CD4-positive, alpha-beta T cell treated with Interleukin-17A for 1 hour (primary cell): ENCODE results near the gene SLC12A9.
"Not testable (repeated sequence)": the region's sequence is repeated elsewhere in the genome, so short reads cannot be mapped to it uniquely, and the experiment has no call there.

Source experiments
- DNase-seq: peaks from one replicate; pipeline ENCODE4 v3.0.0-alpha.2; 2020

SLC12A9 gene, protein sequence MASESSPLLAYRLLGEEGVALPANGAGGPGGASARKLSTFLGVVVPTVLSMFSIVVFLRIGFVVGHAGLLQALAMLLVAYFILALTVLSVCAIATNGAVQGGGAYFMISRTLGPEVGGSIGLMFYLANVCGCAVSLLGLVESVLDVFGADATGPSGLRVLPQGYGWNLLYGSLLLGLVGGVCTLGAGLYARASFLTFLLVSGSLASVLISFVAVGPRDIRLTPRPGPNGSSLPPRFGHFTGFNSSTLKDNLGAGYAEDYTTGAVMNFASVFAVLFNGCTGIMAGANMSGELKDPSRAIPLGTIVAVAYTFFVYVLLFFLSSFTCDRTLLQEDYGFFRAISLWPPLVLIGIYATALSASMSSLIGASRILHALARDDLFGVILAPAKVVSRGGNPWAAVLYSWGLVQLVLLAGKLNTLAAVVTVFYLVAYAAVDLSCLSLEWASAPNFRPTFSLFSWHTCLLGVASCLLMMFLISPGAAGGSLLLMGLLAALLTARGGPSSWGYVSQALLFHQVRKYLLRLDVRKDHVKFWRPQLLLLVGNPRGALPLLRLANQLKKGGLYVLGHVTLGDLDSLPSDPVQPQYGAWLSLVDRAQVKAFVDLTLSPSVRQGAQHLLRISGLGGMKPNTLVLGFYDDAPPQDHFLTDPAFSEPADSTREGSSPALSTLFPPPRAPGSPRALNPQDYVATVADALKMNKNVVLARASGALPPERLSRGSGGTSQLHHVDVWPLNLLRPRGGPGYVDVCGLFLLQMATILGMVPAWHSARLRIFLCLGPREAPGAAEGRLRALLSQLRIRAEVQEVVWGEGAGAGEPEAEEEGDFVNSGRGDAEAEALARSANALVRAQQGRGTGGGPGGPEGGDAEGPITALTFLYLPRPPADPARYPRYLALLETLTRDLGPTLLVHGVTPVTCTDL

DNA sequence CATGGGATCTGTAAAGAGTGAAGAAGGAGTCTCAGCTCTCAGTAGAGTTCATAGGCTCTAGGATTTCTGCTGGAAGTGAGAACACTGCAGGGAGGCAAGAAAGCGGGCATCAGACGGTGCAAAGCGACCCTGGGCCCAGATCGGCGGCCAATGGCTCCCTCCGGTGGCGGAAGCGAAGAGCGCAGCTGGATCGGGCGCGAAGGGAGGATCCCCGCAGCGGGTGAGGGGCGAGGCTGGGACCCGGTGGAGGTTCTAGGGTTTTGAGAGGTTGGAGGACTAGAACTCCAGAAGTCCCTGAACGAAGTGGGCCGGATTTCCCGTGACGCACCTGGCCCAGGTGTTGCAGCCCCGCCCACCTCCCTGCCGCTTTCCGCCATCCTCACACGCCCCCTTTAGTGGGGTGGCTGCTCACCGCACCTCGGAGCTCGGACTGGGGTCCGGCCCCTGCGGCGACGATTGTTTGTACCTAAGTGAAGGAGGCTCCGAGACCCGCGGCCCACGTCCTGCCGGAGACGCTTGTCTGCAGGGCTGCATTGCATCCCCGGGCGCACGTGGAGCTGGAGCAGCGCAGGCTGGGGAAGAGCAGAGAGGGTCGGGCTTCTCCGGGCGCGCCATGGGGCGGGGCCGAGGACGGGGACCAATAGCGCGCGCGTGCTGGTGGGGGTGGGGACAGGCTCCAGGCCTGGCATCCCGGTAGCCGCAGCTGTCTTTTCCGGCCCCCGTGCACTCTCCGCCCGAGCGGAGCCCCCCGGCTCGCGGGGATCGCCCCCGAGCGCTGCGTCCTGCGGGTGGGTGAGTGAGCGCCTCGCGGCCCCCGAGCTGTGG, at the start of gene SLC12A9:
SLC12A9 (plus strand) TSS at position 666 of the 825 bp plus-strand sequence. CDS start 1,485 bp downstream, outside the sequence.
- DNase-seq, result peak; percentile 87

DNA sequence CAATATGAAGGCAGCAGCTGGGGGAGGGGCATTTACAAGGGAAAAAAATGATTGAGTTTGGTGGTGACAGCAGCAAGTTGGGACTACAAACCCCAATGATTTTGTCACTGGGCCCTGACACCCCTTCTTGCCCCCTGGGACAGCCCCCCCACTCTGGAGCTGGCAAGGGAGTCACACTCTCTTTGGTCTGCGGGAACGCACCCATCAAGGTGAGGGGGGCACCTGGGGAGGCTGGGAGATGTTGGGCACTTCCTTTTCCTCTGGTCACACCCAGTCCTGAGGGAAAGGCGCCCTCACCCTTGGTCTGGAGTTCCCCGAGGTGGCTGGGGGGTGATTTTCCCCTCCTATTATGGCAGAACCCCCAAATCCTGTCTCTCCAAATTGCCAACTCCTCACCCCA, 49.6 kb upstream of the SLC12A9 start:
- DNase-seq, result no peak

DNA sequence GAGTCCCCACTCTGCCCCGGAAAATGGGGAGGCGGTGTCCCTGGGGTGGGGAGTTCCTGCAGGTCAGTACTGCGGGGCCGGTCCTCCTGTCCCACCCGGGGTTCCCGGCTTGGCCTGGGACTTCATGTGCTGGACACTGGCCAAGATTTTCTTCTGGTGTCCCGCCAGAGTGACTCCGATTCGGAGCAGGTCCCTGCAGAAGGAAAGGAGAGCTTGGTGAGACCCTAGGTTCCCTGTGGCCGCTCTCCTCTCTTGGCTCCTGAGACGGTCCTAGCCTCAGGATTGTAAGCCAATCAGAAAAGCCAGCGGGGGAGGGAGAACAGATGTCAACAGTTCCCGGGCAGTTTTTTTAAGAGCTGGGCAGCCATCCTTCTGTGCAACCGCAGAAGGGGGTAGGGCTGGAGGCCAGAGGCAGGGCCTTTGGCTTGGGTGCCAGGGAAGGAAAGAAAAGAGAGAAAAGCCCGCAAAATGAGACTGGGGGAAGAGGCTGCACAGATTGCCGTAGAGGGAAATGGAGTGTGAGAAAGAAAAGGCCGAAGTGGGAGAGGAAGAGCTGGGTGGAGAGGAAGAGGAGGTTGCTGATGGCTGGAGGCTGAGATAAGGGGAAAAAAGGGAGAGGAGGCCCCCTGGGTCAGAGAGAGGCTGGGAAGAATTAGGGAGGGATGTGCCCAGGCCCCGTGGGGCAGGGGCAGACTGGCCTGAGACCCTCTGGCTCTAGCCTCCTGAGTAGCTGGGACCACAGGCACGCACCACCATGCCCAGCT, 48.9 kb upstream of the SLC12A9 start:
- peak; percentile 59 for DNase-seq

DNA sequence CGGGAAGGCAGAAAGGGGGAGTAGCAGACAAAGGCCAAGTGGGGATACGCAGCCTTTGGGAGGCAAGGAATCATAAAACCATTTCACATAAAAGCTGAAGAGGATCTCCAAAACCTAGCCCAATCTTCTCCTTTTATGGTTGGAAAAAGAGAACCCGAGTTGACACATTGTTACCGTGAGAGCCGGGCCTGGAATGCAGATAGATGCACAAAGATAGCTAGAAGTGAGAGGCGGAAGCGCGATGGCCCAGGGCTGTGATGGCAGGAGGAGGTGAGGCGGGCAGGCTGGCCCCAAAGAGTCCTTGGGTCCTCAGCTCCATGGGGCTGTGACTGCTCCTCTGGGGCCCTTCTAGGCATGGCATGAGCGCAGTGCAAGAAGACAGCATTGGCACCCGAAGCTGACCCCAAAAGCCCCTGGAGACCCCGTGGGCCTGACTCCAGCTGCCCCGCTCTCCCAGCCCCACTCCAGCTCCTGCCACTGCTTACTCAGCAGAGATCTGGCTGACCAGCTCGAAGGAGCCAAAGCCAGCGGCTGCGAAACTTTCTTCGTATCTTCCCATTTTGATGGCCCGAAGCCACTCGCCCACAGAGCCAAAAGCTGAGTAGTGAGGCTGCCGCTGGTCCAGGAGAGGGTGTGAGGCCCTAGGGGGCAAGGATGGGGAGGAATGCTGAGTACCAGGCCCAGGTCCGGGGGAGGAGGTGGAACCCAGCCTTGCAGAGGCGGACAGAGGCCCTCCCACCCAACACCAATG, 47.7 kb upstream of the SLC12A9 start:
- DNase-seq, result no peak

DNA sequence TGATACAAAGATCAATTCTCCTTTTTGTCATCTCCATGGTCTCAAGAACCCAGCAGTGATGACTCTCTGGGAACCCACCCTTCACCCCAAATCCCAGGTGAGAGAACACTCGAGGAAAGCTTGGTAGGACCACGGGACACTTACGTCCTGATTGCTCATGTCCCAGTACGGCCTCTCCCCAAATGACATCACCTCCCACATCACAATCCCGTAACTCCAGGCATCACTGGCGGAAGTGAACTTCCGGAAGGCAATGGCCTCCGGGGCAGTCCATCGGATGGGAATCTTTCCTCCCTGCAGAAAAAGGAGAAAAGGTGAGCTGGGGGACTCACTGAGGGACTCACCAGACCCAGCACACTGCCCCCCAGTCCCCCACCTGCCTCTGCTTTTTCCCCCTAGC, 46.2 kb upstream of the SLC12A9 start:
- DNase-seq, result no peak

DNA sequence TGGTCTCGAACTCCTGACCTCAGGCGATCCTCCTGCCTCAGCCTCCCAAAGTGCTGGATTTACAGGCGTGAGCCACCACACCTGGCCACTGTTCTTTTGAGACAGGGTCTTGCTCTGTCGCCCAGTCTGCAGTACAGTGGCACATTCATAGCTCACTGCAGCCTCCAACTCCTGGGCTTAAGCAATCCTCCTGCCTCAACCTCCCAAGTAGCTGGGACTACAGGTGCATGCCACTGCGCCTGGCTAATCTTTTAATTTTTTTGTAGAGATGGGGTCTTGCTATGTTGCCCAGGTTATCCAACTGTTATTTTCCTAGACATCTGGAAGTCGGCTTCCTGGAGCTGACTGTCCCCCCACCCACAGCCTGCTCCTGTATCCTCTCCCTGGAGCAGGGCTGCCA, 45.6 kb upstream of the SLC12A9 start:
- DNase-seq, result not testable (repeated sequence)

DNA sequence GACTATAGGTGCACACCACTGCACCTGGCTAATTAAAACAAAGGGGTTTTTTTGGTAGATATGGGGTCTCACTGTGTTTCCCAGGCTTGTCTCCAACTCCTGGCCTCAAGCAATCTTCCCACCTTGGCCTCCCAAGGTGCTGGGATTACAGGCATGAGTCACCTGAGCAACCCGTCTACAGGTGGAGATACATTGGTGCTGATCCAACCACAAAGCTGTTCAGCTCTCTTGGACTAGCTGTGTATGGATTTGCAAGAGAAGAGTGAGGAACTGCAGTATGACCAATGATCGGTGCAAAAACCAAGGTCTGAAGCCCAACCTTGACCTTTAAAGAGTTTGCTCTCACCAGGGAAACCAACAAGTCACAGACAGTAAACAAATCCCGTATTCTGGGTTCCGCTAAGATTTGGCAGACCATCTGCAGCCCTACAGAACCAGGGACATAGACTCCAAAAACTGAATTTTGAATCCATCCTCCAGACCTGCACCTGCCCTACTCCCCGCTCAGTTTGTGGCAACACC, 44.1 kb upstream of the SLC12A9 start:
- no peak for DNase-seq

DNA sequence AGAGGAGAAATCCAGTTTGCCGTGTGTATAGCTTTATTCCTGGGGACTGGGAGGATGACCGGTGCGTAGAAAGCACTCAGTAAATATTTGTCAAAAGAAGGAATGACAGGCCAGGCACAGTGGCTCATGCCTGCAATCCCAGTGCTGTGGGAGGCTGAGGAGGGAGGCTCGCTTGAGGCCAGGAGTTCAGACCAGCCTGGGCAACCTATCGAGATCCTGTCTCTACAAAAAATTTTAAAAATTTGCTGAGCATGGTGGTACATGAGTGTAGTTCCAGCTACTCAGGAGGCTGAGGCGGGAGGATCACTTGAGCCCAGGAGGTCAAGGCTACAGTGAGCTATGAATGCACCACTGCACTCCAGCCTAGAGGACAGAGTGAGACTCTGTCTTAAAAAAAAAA, 41.0 kb upstream of the SLC12A9 start:
- DNase-seq, result no peak

DNA sequence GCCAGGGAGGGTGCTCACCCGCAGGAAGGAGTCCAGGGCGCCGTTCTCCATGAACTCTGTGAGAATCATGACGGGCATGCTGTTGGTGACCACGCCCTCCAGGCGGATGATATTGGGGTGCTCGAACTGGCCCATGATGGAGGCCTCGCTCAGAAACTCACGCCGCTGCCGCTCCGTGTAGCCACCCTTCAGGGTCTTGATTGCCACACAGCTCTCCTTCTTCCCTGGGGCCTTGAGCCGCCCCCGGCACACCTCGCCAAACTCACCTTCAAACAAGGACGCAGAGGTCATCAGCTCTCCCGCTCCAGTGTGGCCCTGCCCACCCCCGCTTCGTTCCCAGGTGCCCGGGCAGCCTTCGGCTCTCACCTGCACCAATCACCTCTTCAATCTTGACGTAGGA, 39.8 kb upstream of the SLC12A9 start:
- DNase-seq, result no peak

DNA sequence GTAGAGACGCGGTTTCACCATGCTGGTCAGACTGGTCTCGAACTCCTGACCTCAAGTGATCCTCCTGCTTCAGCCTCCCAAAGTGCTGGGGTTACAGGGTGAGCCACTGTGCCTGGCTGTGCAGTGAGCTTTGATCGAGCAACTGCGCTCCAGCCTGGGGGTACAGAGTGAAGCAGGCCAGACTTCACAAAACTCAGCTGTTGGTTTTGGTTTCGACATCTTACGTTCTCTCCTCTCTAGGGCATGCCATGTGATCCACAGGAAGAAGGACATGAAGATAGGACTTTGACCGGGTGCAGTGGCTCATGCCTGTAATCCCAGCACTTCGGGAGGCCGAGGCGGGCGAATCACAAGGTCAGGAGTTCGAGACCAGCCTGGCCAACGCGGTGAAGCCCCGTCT, 36.0 kb upstream of the SLC12A9 start:
- DNase-seq, result not testable (repeated sequence)

DNA sequence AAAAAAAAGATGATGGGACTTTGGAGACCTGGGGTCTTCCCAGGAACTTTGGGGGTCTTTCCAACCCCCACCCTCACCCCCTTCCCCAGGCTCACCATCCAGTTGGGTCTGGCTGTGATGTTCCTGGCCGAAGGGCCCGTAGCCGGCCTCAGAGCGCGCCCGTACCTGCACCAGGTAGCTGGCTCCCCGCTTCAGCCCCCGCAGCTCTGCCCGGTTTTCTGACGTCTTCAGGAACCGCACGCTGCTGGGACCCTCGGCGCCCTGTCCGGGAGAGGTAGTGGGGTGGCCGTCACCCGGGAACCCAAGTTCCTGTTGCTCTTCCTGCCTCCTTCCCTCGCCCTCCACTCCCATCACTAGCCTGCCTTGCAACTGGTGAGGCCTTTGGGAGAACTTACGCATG, 35.4 kb upstream of the SLC12A9 start:
- DNase-seq, result no peak

DNA sequence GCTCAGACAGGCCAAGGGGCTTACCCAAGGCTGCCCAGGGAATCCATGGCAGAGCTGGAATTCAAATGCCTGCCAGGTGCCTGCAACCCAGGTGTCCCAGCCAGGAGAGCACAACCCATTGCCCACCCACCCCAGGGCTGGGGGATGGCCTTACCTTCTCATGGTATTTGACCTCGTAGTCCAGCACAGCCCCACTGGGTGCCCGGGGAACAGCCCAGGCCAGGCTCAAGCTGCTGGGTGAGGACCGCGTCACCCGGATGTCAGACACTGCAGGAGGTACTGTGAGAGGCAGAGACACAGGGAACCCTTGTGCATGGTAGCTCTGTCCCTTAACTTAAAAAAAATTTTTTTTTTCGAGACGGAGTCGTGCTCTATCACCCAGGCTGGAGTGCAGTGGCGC, 34.1 kb upstream of the SLC12A9 start:
- no peak for DNase-seq

DNA sequence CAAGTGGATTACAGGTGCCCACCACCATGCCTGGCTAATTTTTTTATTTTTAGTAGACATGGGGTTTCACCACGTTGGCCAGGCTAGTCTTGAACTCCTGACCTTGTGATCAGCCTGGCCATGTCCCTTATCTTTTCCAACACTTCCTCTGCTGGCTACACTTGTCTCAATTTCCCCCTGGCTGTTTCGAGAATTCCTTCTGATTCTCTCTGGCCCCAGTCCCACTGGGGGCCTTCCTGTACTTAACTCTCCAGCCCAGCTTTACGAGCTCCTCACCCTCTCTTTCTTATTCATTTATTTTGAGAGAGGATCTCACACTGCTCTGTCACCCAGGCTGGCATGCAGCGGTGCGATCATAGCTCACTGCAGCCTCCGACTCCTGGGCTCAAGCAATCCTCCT, 33.7 kb upstream of the SLC12A9 start:
- no peak for DNase-seq

DNA sequence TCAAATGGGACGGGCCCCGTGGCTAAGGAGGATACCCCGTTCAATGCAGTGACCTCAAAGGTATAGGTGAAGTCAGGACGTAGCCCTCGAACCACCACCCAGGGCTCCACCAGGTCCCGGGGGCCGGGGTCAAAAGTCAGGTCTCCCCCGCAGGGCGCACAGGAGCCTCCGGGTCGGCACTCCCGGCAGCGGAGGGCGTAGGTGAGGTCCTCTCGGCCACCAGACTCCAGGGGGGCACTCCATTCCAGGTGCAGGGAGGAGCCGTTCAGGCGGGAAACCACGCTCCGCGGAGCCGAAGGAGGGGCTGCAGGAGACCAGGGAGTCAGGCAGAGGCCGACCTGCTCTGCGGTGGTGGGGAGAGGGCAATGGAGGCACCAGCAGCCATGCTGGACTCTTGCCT, 32.9 kb upstream of the SLC12A9 start:
- DNase-seq, result no peak

DNA sequence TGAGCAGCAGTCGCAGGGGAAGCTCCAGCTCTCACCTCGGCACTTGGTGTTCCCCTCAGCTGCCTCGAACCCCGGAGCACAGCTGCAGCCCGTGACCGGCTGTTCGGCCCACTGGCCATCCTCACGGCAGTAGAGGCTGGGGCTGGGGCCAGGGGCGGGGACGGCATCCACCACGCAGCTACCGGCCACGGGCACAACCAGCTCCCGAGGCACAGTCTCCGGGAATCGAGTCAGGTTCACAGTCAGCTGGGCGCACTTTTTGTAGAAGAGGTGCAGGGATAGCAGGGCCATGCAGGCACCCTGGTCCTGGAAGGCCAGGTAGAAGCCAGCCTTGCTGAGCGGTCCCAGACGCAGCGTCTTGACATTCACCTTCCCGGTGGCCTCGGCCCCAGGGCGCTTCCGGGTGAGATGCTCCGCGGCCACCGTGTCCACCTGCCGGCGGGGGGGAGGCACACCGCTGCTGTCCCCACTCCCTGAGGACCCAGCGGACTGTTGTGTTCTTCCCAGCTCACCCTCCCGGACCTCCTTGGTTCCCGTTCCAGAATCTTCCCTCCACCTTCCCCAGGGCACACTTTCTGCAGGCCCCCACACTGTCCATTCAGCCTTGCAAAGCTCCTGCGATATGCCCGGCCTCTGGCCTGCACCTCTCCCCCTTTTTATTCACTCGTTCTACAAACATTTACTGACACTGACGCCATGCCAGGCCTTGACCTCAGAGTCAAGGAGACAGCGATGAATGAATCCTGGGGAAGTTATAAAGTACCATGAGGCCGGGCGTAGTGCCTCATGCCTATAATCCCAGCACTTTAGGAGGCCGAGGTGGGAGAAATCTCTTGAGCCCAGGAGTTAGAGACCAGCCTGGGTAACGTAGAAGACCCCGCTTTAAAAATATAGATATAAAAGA, 30.0 kb upstream of the SLC12A9 start:
- DNase-seq, result no peak

DNA sequence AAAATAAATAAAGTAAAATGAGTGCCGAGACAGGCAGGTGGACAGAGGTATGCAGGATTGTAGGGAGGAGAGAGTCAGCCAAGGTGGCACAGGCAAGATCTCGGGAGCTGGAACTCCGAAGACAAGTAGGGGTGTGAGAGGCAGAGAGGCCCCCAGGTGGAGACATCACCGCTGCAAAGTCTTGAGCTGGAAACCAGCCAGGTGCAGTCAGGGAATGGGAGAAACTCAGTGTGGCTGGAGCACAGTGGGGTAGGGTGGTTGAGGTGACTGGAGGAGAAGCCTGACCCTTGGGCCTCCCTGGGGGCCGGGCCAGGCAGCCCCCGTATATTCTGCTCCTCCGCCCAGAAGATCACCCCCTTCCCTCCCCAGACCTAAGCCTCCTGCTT, 29.4 kb upstream of the SLC12A9 start:
- DNase-seq, result no peak

DNA sequence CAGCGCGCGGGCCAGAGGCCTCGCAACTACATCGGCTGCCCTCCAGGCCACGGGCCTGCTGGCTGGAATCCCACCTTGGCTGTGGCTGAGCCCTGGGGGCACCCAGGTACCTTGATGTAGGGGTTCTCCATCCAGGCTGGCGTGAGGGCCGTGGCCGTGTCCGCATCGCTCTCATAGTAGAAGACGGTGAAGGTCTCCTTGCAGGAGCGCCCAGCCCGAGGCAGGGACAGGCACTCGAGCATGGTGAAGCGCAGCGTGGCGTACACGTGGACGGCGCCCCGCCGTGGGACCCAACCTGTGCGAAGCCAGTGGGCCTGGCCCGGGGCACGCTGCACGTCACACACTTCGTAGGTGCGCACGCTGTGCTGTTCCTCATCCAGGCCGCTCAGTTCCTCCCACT, 29.0 kb upstream of the SLC12A9 start:
- no peak for DNase-seq

DNA sequence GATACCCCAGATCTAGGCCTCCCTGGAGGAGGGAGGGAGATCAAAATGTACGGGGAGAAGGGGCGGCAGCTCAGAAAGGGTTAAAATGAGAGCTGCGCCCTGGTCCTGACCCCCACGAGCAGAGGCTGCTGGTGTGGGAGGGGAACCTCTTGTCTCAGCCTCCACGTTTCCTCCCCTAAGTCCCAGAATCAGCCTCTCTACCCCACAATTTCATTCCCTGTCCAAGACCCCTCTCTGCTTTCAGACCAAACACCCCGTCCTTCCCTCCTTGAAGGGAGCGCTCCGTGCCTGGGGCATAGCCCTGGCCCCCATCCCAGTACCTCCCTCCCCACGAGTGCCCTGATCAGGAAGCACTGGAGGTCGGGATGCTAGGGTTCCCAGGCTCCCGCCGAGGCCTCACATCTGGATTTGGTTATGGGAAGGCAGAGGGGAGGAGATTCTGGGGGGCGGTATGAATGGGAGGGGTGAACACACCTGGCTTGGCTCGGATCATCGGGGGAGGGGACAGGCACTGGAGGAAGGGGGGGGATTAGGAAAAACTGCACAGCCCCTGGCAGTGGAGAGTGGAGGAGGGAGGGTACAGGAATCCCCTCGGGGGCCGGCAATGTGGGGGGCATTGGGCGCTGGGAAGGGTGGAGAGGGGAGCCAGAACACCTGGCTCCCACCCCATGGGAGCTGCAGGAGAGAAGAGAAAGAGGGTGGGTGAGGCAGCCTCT, 27.9 kb upstream of the SLC12A9 start:
- no peak for DNase-seq

DNA sequence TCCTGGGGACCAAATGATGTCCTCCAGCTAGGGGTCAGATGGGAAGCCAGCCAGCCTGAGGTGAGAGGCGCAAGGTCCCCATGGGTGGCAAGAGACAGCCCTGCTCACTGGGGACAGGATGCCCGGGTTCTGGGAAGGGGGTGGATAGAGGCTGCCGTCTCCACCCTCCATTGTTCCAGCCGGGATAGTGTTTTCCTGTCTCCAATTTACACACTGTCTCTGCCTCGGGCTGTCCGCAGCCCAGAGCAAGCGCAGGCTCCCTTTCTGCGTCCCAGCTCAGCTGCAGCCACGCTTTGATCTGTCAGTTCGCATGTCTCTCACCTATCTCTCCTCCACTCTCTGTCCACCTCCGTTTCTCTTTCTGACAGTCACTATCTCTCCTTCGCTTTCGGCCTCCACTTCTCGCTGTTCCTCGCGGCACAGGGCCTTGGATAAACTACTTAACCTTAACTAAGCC, 27.3 kb upstream of the SLC12A9 start:
- DNase-seq, result no peak
